ENCODE results near the gene EMP3. TPM values are rescaled to one million over a fixed set of nuclear protein-coding genes. Genes with fewer than 3 reads are reported as not detected.

Gene EMP3
- total and polyA plus RNA-seq, 2 of the 4 experiments (the other 2 are of a cell fraction): 147 to 632 TPM

DNA sequence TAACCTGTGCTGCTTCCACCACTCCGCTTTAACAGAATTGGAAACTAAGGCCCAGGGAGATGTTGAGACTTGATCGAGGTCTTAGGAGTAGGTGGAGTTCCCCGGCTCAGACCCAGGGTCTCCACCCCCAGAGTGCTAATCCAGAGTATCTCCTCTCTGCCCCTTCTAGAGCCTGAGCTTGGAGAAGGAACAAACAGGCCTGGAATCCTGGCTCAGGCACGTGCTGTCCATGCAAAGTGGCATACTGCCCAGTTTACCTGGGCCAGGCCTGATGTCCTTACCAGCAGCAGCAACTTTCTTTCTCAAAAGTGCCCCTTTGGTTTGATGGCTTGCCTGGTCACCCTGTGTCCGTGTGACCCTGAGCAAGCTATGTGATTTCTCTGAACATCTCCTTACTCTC is 42.5 kb downstream of the EMP3 start:
- 20% methylated on average over 1 of the region's 5 CpGs; no CpG with 5 or more reads in 1 of the 2 experiments for whole genome bisulfite sequencing, 2 experiments (ENCODE audit: extremely low coverage in 2 of 2, insufficient read length in 1 of 2)
- CTCF ChIA-PET: no interaction called here
- no peak overlapping the region for H2BK120ac ChIP-seq (ENCODE audit: low read depth, low read length)

More for the DNA sequence above, 42.5 kb downstream of the EMP3 start:
- no peaks in the 10 kb centered on the region for H3K9me3 ChIP-seq (ENCODE audit: control insufficient read depth, insufficient read depth, low read length)
- H2AFZ ChIP-seq (replicated peaks; ENCODE audit: low read length, poor library complexity): peak overlapping the region; percentile 10
- no peak overlapping the region for H3K14ac ChIP-seq (replicated peaks; ENCODE audit: low read depth, low read length)
- H2BK20ac ChIP-seq (ENCODE audit: low read depth, low read length): no peak overlapping the region
- H4K91ac ChIP-seq (ENCODE audit: insufficient read depth, low read depth, low read length): no peak overlapping the region
- POLR2A ChIA-PET (ENCODE audit: unreplicated experiment): no interaction called here
- no peak overlapping the region for H3K4ac ChIP-seq (ENCODE audit: low read depth, low read length)
- ATAC-seq (ENCODE audit: low read depth) (no peak), DNase-seq (no peak)
- no peak overlapping the region for H3K18ac ChIP-seq (ENCODE audit: low read depth, low read length)
- H3K9ac ChIP-seq (ENCODE audit: low read depth, low read length): no peak overlapping the region
- dilution Hi-C loops (cut with HindIII; ENCODE audit: low sequenced_read_pairs, unreplicated experiment): no loop called here
- intact Hi-C loops (cut with micrococcal nuclease): no loop called here
- no peak overlapping the region for H4K5ac ChIP-seq (ENCODE audit: low read depth, low read length)
- no peak overlapping the region for H2AK9ac ChIP-seq (replicated peaks; ENCODE audit: low read depth, low read length, poor library complexity)
- in situ Hi-C loops (cut with MboI; ENCODE audit: low sequenced_read_pairs): no loop called here
- no TSS peak for BruUV-seq (replicated peaks)
- TF ChIP-seq SMC3 (IDR thresholded peaks at IDR 0.05; ENCODE audit: low read depth, low read length): no peak
- no peak for TF ChIP-seq MAFK (IDR thresholded peaks at IDR 0.05; ENCODE audit: low read depth, low read length)
- no peak for TF ChIP-seq CTCF (conservative IDR thresholded peaks at IDR 0.05; ENCODE audit: low read depth, low read length)
- no peak for TF ChIP-seq ELK1 (IDR thresholded peaks at IDR 0.05; ENCODE audit: borderline replicate concordance, low read depth, low read length)
- TF ChIP-seq RCOR1 (IDR thresholded peaks at IDR 0.05; ENCODE audit: insufficient replicate concordance, low read length): no peak
- H3K27ac ChIP-seq (ENCODE audit: insufficient read depth, low read length): no peak overlapping the region
- H4K8ac ChIP-seq (ENCODE audit: low read depth in 2 of 2, low read length in 2 of 2): no peak overlapping the region
- H3K79me1 ChIP-seq (ENCODE audit: low read depth in 1 of 2, low read length in 2 of 2): peaks cover 0 to 1% of the 10 kb centered on the region in 2 experiments; a peak in 1 of 4 replicates
- H4K20me1 ChIP-seq (ENCODE audit: insufficient read depth, low read length): no peaks in the 10 kb centered on the region
- H2AK5ac ChIP-seq (ENCODE audit: low read depth, low read length): no peak overlapping the region
- H2BK15ac ChIP-seq (ENCODE audit: low read depth, low read length): no peak overlapping the region
- H2BK5ac ChIP-seq (ENCODE audit: low read depth, low read length, poor library complexity, severe bottlenecking): no peak overlapping the region
- H3K4me3 ChIP-seq (ENCODE audit: insufficient read depth, low read depth, low read length): no peak overlapping the region
- H3K36me3 ChIP-seq (ENCODE audit: control insufficient read depth, insufficient read depth, low read length): no peaks in the 10 kb centered on the region
- no peak overlapping the region for H3K4me2 ChIP-seq (ENCODE audit: low read depth, low read length)
- H3K56ac ChIP-seq (ENCODE audit: extremely low read depth, insufficient read depth, low read length): no peak overlapping the region
- no peaks in the 10 kb centered on the region for H3K4me1 ChIP-seq (ENCODE audit: control insufficient read depth, insufficient read depth, low read length)
- H3K9me1 ChIP-seq (ENCODE audit: insufficient read depth, low read length): no peaks in the 10 kb centered on the region; the same call in 1 of the 2 replicates
- H3K27me3 ChIP-seq (ENCODE audit: control insufficient read depth, insufficient read depth, low read length): no peaks in the 10 kb centered on the region; the same call in 1 of the 2 replicates
- no peak overlapping the region for H3K23ac ChIP-seq (ENCODE audit: low read depth, low read length)

Data from IMR-90 (cell line).